ENCODE data around the gene WNT7B. TPM values are rescaled to one million over a fixed set of nuclear protein-coding genes. Genes with fewer than 3 reads are reported as not detected.
A peak's percentile ranks its signal among the peaks of the same experiment; 100 is the strongest.

The WNT7B gene
- total RNA-seq, 1 donor from 2014 or later, result 3.7 TPM

GRCh38 chr22:45980268-45980570, 3.3 kb upstream of the WNT7B start:
- H3K36me3 Mint-ChIP-seq (ENCODE audit: insufficient read depth), result no peaks in the 10 kb centered on the region
- DNase-seq (ENCODE audit: low spot score, unreplicated experiment), result no peak
- no peak overlapping the region for H3K4me3 Mint-ChIP-seq (ENCODE audit: low read depth)
- peaks cover 2% of the 10 kb centered on the region for H3K9me3 Mint-ChIP-seq (ENCODE audit: low read depth)
- H3K27me3 Mint-ChIP-seq, result peaks cover 29% of the 10 kb centered on the region
- TF ChIP-seq CTCF (IDR thresholded peaks at IDR 0.05; ENCODE audit: unreplicated experiment), result no peak
- H3K4me1 Mint-ChIP-seq (ENCODE audit: low read depth), result peaks cover 2% of the 10 kb centered on the region
- H3K27ac Mint-ChIP-seq, result no peak overlapping the region

- H3K36me3 Mint-ChIP-seq (ENCODE audit: insufficient read depth), result no peaks in the 10 kb centered on the region
- TF ChIP-seq CTCF (IDR thresholded peaks at IDR 0.05; ENCODE audit: unreplicated experiment), result no peak
- H3K4me1 Mint-ChIP-seq (ENCODE audit: low read depth), result peaks cover 6% of the 10 kb centered on the region
- peak overlapping the region; percentile 67 for H3K4me3 Mint-ChIP-seq (ENCODE audit: low read depth)
- H3K9me3 Mint-ChIP-seq (ENCODE audit: low read depth), result no peaks in the 10 kb centered on the region
- H3K27me3 Mint-ChIP-seq, result peaks cover 40% of the 10 kb centered on the region
- no peak overlapping the region for H3K27ac Mint-ChIP-seq
- no peak for DNase-seq (ENCODE audit: low spot score, unreplicated experiment)
These were observed 1.3 kb upstream of the WNT7B start for GRCh38 chr22:45978275-45978713.

GRCh38 chr22:45977551-45978274, 751 bp upstream of the WNT7B start:
- Mint-ChIP-seq H3K9me3 (ENCODE audit: low read depth) (no peaks in the 10 kb centered on the region), H3K4me3 (ENCODE audit: low read depth) (peak overlapping the region; percentile 67), H3K27ac (no peak overlapping the region), H3K4me1 (ENCODE audit: low read depth) (peaks cover 7% of the 10 kb centered on the region), H3K27me3 (peaks cover 46% of the 10 kb centered on the region), H3K36me3 (ENCODE audit: insufficient read depth) (no peaks in the 10 kb centered on the region)
- no peak for DNase-seq (ENCODE audit: low spot score, unreplicated experiment)
- TF ChIP-seq CTCF (IDR thresholded peaks at IDR 0.05; ENCODE audit: unreplicated experiment), result no peak

GRCh38 chr22:45976254-45977002, 534 bp downstream of the WNT7B start:
- no peak for DNase-seq (ENCODE audit: low spot score, unreplicated experiment)
- Mint-ChIP-seq H3K4me3 (ENCODE audit: low read depth) (peak overlapping the region; percentile 60), H3K4me1 (ENCODE audit: low read depth) (peaks cover 7% of the 10 kb centered on the region), H3K27me3 (peaks cover 42% of the 10 kb centered on the region), H3K36me3 (ENCODE audit: insufficient read depth) (no peaks in the 10 kb centered on the region), H3K9me3 (ENCODE audit: low read depth) (no peaks in the 10 kb centered on the region), H3K27ac (no peak overlapping the region)
- no peak for TF ChIP-seq CTCF (IDR thresholded peaks at IDR 0.05; ENCODE audit: unreplicated experiment)

GRCh38 chr22:45975164-45976161, 1.5 kb downstream of the WNT7B start:
- TF ChIP-seq CTCF (IDR thresholded peaks at IDR 0.05; ENCODE audit: unreplicated experiment), result no peak
- Mint-ChIP-seq H3K9me3 (ENCODE audit: low read depth) (no peaks in the 10 kb centered on the region), H3K4me1 (ENCODE audit: low read depth) (peaks cover 9% of the 10 kb centered on the region), H3K36me3 (ENCODE audit: insufficient read depth) (no peaks in the 10 kb centered on the region), H3K27ac (no peak overlapping the region), H3K27me3 (peaks cover 48% of the 10 kb centered on the region), H3K4me3 (ENCODE audit: low read depth) (peak overlapping the region; percentile 52)
- no peak for DNase-seq (ENCODE audit: low spot score, unreplicated experiment)

All from progenitor cell of endocrine pancreas (in vitro differentiated cells).